SU-DHL-6 (cell line): ENCODE measurements around the gene TMCC1.

ENCODE experiments used
- CTCF ChIP-seq: fragments of 200-600 bp; sonication (generic); IDR thresholded peaks from one replicate; pipeline ENCODE4 v1.5.1; 2017; ENCODE audit warnings: antibody characterized with exemption, mild to moderate bottlenecking, low read length, moderate library complexity; ENCODE audit not compliant: insufficient read depth, poor library complexity, severe bottlenecking
- EZH2phosphoT487 ChIP-seq: fragments of 200-600 bp; sonication (generic), shearing (Covaris generic); conservative IDR thresholded peaks from 2 replicates; pipeline ENCODE4 v1.6.1; 2018; ENCODE audit warnings: mild to moderate bottlenecking, antibody characterized with exemption, low read length, moderate library complexity, mixed read lengths

- TF ChIP-seq CTCF = no peak
- TF ChIP-seq EZH2phosphoT487 = no peak
These were observed 58.3 kb downstream of the TMCC1 start for GRCh38 chr3:129835198-129835597.
